ENCODE results near the gene KIAA0586. TPM values are rescaled to one million over a fixed set of nuclear protein-coding genes. Genes with fewer than 3 reads are reported as not detected.
A peak's percentile ranks its signal among the peaks of the same experiment; 100 is the strongest.

The KIAA0586 gene
- total RNA-seq, 4 donors from 2014 or later = 10.8 to 17.1 (median 13.9) TPM

DNA sequence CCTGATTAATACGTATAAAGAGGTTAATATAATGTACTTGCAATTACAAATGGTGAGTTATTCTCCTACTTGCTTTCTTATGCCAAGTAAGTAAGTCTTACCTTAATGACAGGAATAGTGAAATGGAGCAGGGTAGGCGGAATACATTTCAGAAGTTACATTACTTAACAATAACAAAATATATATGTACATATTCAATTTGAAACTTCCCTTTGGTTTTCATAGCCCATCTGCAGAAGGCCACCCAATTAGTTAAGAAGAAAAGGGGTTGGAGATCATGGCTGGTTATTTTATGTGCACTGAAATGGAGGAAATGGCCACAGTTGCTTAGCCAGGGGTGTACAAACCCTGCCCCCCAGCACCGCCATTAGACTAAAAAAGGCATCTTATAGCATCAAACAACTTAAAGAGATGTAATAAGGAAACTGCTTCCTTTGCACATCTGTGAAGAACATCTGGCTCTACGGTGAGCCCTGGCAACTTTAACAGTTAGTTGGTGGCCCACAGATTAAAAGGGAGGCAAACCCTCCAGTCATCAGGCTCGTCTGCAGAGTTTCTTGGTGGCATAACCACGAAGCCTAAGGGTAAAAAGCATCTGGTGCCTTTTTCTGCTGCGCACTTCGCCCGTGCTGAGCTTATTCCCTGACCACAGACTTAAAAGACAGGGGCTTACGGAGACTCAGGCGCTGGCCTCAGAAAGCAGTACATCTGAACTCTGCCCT, 171.4 kb downstream of the KIAA0586 start:
- TF ChIP-seq POLR2A (IDR thresholded peaks at IDR 0.05; ENCODE audit: low read depth) (no peak), POLR2AphosphoS5 (IDR thresholded peaks at IDR 0.05) (no peak), EP300 (IDR thresholded peaks at IDR 0.05) (no peak)
- TF ChIP-seq, protein P1, sequence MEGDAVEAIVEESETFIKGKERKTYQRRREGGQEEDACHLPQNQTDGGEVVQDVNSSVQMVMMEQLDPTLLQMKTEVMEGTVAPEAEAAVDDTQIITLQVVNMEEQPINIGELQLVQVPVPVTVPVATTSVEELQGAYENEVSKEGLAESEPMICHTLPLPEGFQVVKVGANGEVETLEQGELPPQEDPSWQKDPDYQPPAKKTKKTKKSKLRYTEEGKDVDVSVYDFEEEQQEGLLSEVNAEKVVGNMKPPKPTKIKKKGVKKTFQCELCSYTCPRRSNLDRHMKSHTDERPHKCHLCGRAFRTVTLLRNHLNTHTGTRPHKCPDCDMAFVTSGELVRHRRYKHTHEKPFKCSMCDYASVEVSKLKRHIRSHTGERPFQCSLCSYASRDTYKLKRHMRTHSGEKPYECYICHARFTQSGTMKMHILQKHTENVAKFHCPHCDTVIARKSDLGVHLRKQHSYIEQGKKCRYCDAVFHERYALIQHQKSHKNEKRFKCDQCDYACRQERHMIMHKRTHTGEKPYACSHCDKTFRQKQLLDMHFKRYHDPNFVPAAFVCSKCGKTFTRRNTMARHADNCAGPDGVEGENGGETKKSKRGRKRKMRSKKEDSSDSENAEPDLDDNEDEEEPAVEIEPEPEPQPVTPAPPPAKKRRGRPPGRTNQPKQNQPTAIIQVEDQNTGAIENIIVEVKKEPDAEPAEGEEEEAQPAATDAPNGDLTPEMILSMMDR (IDR thresholded peaks at IDR 0.05) = no peak
- intact Hi-C loops (cut with DNase I) = no loop called here
- WGBS = 95% methylated on average over 7 of the region's 11 CpGs
- H3K27me3 ChIP-seq = no peaks in the 10 kb centered on the region
- no peaks in the 10 kb centered on the region for H3K4me1 ChIP-seq
- DNase-seq (ENCODE audit: extremely low spot score) = peak; percentile 68
- H3K9me3 ChIP-seq = no peaks in the 10 kb centered on the region
- no peaks in the 10 kb centered on the region for H3K36me3 ChIP-seq
- no peak overlapping the region for H3K27ac ChIP-seq (replicated peaks in 1 of 4)
- no peak overlapping the region for H3K4me3 ChIP-seq

DNA sequence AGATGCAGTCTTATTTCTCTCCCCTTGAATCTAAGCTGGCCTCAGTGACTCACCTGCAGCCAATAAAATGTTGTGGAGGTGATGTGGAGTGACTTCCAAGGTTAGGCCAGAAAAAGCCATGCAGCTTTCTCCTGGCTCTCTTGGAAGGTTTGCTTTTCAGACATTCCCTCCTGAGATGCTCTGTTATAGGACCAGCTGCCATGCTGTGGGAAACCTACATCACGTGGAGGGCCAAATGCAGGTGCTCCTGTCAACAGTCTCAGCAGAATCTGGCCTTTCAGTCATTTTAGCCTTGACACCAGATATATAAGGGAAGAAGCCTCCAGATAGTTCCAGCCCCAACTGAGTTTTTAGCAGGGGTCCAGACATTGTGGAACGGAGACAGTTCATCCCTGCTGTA, 172.2 kb downstream of the KIAA0586 start:
- Histone ChIP-seq H3K27ac (replicated peaks in 1 of 4) (no peak overlapping the region), H3K9me3 (no peaks in the 10 kb centered on the region), H3K4me3 (no peak overlapping the region), H3K27me3 (no peaks in the 10 kb centered on the region), H3K4me1 (no peaks in the 10 kb centered on the region), H3K36me3 (no peaks in the 10 kb centered on the region)
- TF ChIP-seq POLR2A (IDR thresholded peaks at IDR 0.05; ENCODE audit: low read depth) (no peak), EP300 (IDR thresholded peaks at IDR 0.05) (no peak), POLR2AphosphoS5 (IDR thresholded peaks at IDR 0.05) (no peak)
- TF ChIP-seq, protein P1 (IDR thresholded peaks at IDR 0.05) = no peak
- peak; percentile 68 for DNase-seq (ENCODE audit: extremely low spot score)
- 100% methylated on average over 2 of the region's 2 CpGs for WGBS
- intact Hi-C loops (cut with DNase I) = no loop called here

Small RNAs within 50 kb of the gene (small RNA-seq; reads per million reads assigned to genes)
- gene HSBP1P1 (0 reads per million in 3 donors), gene RF00019 (0 reads per million in 3 donors)

Other genes with a start within 250 kb of the KIAA0586 start
- 10 to 100 TPM; 47.9 to 75.7 (median 60.5) TPM for gene ACTR10, start 227.6 kb upstream of the KIAA0586 start, total RNA-seq
- 10 to 100 TPM; 69.8 to 98.0 (median 84.8) TPM for gene PSMA3, start 182.9 kb upstream of the KIAA0586 start, total RNA-seq
- 10 to 100 TPM; 15.9 to 22.0 (median 17.7) TPM for gene ARID4A, start 129.2 kb upstream of the KIAA0586 start, total RNA-seq
- not detected for gene TOMM20L, start 31.8 kb upstream of the KIAA0586 start, total RNA-seq
- 10 to 100 TPM; 47.9 to 67.7 (median 52.8) TPM for gene TIMM9, start 188 bp upstream of the KIAA0586 start, total RNA-seq
- gene DACT1, start 210.2 kb downstream of the KIAA0586 start, total RNA-seq = 10 to 100 TPM in 2 of 4 donors, 1 to 10 TPM in 2; 5.0 to 22.7 (median 8.6) TPM